ENCODE measurements around the gene VRK2.

The VRK2 gene

GRCh38 chr2:58046585-58047372 is at the start of gene VRK2:
TSS of gene VRK2 (plus strand) at chr2:58046806. CDS start at chr2:58048832, 2,026 bp downstream.
- peak; percentile 17 for DNase-seq (ENCODE audit: low read depth, low spot score)

- no peak for DNase-seq (ENCODE audit: low read depth, low spot score)
These were observed 40.2 kb upstream of the VRK2 start for GRCh38 chr2:58006256-58006951.

- DNase-seq (ENCODE audit: low read depth, low spot score): no peak
These were observed 39.7 kb upstream of the VRK2 start for GRCh38 chr2:58006952-58007284.

DNA sequence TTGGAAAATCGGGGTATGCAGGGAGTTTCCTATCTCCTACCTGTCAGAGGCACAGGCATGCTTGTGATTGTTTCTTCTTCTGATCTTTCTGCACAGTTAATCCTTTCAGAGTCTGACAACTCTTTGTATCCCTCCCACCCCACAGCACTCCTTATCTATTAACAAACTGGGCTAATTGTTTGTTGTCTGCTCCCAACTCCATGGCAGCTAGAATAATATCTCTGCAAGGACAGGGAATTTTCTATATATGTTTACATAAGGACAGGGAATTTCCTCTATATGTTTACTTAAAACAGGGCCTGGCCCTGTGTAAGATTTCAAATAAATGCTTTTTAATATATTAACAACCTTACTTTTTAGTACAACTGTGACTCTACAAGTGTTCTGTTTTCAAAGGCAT is 36.0 kb upstream of the VRK2 start:
- no peak for DNase-seq (ENCODE audit: low read depth, low spot score)

- DNase-seq (ENCODE audit: low read depth, low spot score): no peak
These were observed 27.4 kb upstream of the VRK2 start for GRCh38 chr2:58019229-58019628.

DNA sequence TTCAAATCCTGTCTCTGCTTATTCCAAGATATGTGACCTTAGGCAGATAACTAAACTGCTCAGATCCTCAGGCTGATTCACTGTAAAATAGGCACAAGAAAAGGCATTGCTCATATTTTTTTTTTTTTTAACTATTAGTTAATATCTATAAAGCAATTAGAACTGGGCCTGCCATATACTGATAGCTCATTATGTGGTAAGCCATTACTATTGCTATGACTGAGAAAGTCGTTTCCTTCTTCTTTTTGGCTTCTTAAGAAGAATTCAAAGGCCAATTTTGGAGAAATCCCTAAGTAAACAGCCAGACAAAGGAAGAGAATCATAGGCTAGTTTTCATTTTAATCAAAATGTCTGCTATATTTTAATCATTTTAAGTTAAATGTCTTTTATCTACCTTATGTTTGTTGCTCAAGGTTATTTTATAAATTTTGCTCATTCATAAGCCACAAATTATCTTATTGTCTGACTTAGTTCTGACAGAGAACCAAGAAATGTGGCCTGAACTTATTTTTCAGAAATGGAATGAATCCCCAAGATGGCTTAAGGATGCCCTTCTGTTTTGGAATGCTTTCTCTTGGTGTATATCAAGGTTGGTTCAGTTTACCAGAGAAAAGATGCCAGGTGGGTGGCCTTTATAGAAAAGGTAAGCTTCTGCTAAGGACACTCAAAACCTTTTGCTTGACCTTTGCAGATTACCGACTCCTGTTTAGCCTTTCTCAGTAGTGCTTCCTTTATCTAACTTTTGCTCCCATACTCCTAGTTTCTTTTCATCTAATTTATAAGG is 21.3 kb upstream of the VRK2 start:
- no peak for DNase-seq (ENCODE audit: low read depth, low spot score)

DNA sequence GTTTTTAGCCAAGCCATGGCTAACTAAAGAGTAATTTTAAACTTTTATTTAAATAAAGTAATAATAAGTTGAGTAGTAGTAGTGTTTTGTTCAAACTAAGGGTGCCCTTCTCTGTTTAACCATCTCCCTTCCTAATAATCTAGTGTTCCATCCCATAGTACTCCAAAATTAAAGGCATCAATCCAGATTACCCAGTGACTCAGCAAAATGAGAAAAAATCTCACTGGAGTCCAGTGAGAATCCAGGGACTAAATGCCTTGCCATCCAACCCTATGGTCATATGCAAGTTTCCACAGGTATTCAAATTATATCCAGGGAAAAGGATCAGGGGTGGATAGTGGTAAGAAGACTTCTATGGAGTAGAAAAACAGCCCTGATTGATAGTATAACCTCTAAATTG is 19.6 kb upstream of the VRK2 start:
- no peak for DNase-seq (ENCODE audit: low read depth, low spot score)

DNA sequence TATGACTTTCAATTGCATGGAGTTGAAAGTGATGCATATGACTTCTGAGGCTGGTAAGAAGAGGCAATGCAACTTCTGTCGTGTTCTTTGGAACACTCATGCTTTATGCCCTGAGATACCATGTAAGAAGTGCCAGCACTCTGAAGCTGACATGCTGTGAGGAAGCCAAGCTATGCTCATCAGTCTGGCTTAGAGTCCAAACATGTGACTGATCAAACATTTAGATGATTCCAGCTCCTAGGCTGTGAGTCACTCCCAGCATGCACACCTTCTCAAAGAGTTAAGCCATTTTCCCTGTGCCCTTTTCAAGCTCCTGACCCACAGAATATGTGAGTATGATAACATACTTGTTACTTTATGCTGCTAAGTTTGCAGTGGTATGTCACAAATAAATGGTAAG is 15.8 kb upstream of the VRK2 start:
- DNase-seq (ENCODE audit: low read depth, low spot score): no peak

GRCh38 chr2:58032016-58032763 is 14.4 kb upstream of the VRK2 start:
- DNase-seq (ENCODE audit: low read depth, low spot score): no peak

- no peak for DNase-seq (ENCODE audit: low read depth, low spot score)
These were observed 13.9 kb upstream of the VRK2 start for GRCh38 chr2:58032764-58033080.

- no peak for DNase-seq (ENCODE audit: low read depth, low spot score)
These were observed 13.1 kb upstream of the VRK2 start for GRCh38 chr2:58033530-58033929.

- DNase-seq (ENCODE audit: low read depth, low spot score): no peak
These were observed 11.3 kb upstream of the VRK2 start for GRCh38 chr2:58035352-58035751.

DNA sequence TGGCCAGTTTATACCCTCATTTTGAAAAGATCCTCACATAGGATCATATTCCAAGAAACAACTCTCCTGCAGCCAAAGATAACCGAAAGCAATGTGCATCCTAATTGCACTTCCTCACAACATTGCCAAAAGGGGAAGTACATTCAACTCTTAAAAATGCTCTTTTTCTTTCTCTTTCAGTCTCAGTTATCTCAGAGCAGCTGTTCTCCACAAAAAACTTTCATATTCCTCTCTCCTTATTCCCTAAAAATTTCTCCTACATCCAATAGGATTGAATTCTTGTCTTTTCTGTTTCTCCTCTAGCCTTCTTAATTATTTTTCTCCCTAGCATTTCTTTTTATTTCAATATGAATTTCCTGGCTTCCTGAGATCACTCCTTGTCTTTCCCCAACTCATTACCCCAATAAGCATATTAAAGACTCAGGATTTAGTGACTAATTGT is 7.4 kb upstream of the VRK2 start:
- DNase-seq (ENCODE audit: low read depth, low spot score): no peak

DNA sequence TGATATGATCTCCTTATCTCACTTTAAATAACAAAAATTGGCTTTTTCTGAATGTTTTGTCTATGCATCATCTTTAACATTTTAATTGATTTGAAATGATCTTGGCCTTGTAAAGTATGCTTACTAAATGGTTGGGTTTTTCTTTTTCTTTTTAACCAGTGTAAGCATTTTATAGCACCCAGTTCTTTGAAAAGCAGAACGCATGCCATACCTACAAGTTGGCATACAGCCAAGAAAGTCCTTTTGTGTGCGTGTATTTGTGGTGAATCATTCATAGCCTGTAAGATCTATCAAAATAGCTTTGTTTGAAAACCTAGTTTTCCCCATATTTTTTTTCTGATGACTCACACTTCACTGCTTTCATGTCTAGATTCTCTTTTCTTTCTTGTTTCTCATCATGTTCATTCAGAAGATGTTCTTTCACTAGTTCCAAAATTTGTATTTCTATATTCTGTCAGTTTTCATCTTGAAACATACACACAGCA is 4.1 kb upstream of the VRK2 start:
- peak; percentile 65 for DNase-seq (ENCODE audit: low read depth, low spot score)

DNA sequence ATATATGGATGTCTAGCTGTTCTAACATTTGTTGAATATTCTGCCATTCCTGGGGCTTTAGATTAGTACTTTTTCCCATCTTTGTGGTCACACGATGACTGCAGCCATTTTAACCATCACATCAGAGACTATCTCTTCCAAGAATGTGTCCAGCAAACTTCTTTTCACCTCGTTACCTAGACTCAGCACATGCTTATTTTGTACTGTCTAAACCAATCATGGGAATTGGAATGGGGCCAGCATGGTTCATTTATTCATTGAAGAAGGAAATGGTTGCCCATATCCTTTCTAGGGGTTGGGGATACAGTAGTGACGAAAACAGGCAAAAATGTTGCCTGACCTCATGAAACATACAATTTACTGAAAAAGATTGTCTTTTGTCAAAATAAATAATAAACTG is 2.5 kb upstream of the VRK2 start:
- DNase-seq (ENCODE audit: low read depth, low spot score): no peak

DNA sequence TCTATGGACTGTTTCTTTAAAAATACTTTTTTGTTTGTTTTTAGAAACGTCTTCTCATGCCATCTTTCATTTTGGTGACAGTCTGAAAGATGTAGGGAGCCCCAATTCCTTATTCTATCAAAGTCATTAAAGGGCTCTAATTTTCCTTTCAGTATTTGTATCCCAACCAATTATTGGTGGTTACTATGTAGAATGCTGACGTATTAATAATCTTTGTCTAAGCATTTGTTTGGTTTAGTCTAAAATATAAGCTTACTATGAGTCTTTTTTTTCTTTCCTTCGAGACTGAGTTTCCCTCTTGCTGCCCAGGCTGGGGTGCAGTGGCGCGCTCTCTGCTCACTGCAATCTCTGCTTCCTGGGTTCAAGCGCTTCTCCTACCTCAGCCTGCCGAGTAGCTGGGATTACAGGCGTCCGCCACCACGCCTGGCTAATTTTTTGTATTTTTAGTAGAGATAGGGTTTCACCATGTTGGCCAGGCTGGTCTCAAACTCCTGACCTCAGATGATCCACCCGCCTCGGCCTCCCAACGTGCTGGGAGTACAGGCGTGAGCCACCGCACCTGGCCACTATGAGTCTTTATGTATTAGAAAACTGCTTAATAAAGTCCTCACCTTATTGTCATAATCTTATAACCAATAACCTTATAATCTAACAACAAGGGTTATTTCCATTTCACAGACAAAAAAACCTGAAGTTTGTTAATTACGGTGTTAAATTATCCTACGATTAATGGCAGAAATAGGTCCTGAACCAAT is 849 bp upstream of the VRK2 start:
- DNase-seq (ENCODE audit: low read depth, low spot score): no peak

GRCh38 chr2:58046335-58046584 is 346 bp upstream of the VRK2 start:
- peak; percentile 63 for DNase-seq (ENCODE audit: low read depth, low spot score)

- DNase-seq (ENCODE audit: low read depth, low spot score): no peak
These were observed 848 bp downstream of the VRK2 start for GRCh38 chr2:58047373-58047935.

DNA sequence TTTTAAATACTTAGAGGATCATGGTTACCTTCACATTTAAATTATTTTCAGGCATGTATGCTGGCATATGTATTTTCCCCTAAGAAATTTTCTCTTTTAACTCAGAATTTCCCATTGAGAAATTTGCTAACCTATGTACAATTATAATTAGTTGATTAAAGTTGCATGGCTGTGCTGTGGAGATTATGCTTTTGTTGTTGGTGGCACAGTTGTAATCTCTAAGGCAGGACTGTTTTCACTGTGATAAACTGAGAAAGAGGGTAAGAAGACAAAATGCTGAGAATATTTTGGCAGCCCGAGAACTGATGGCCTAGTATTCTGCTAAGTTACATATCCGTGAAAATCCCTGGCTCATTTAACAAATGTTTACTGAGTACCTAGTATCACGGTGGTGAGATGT is 1.4 kb downstream of the VRK2 start:
- DNase-seq (ENCODE audit: low read depth, low spot score): no peak

GRCh38 chr2:58051445-58051844 is 4.8 kb downstream of the VRK2 start:
- no peak for DNase-seq (ENCODE audit: low read depth, low spot score)

- no peak for DNase-seq (ENCODE audit: low read depth, low spot score)
These were observed 6.4 kb downstream of the VRK2 start for GRCh38 chr2:58052978-58053377.
